Progenitor cell of endocrine pancreas (in vitro differentiated cells): ENCODE measurements around the gene UQCRHL. TPM values are rescaled to one million over a fixed set of nuclear protein-coding genes. Genes with fewer than 3 reads are reported as not detected.
"Not testable (repeated sequence)": the region's sequence is repeated elsewhere in the genome, so short reads cannot be mapped to it uniquely, and the experiment has no call there.

ENCODE experiments used
- DNase-seq: peaks from one replicate; pipeline ENCODE4 v3.0.0; 2021; ENCODE audit warnings: low spot score; ENCODE audit not compliant: unreplicated experiment
- H3K27ac Mint-ChIP-seq: 2 replicates; pipeline ENCODE4 v1.8.0; 2021; ENCODE audit warnings: mild to moderate bottlenecking, moderate library complexity, mixed read lengths
- H3K27me3 Mint-ChIP-seq: 2 replicates; pipeline ENCODE4 v1.8.0; 2021; ENCODE audit warnings: mixed read lengths
- H3K36me3 Mint-ChIP-seq: 2 replicates; pipeline ENCODE4 v1.8.0; 2022; ENCODE audit warnings: mixed read lengths; ENCODE audit not compliant: insufficient read depth
- H3K4me1 Mint-ChIP-seq: 2 replicates; pipeline ENCODE4 v1.8.0; 2021; ENCODE audit warnings: low read depth, mixed read lengths
- H3K4me3 Mint-ChIP-seq: 2 replicates; pipeline ENCODE4 v1.8.0; 2021; ENCODE audit warnings: low read depth, mild to moderate bottlenecking, moderate library complexity, mixed read lengths
- H3K9me3 Mint-ChIP-seq: 2 replicates; pipeline ENCODE4 v1.8.0; 2021; ENCODE audit warnings: low read depth, mixed read lengths
- total RNA-seq: library from RNA; stranded (reverse); gene quantifications from 2 replicates; pipeline ENCODE4 v1.2.1, GENCODE V29; 2021
- TF ChIP-seq, protein P1 (sequence below): fragments of 200-600 bp; sonication (generic); IDR thresholded peaks from one replicate; pipeline ENCODE4 v1.5.0; 2021; ENCODE audit warnings: antibody characterized with exemption, mild to moderate bottlenecking; ENCODE audit not compliant: unreplicated experiment

Gene UQCRHL
- total RNA-seq, 1 donor from 2014 or later: 3.5 TPM

DNA sequence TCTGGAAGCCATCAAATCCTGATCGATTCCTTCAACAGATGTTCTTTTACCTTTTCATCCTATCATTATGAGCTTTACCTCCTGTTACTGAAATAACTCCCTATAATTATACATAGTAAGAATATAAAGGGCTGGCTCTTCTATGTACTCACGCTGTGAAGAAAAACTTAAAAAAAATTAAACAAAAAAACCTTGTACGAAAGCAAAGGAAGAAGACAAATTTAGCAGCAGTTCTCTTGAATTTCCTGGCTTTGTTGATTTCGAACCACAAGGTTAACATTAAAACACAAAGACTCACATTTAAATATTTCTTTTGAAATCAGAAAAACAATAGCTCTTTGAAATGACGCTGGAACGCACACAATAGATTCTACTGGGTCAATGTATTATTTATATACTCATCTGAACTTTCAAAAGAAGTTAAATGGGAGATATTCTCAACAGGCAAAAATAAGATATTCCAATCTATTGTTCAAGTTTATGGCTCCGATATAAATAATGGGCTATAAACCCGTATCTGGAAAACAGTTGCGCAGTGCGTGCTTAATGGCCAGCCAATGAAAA, 26.5 kb upstream of the UQCRHL start:
- H3K4me1 Mint-ChIP-seq: peaks cover 13% of the 10 kb centered on the region
- H3K27ac Mint-ChIP-seq: peak overlapping the region; percentile 100
- H3K4me3 Mint-ChIP-seq: peak overlapping the region; percentile 84
- H3K27me3 Mint-ChIP-seq: no peaks in the 10 kb centered on the region
- peaks cover 5% of the 10 kb centered on the region for H3K9me3 Mint-ChIP-seq
- peaks cover 11% of the 10 kb centered on the region for H3K36me3 Mint-ChIP-seq
- no peak for DNase-seq
- TF ChIP-seq, protein P1, sequence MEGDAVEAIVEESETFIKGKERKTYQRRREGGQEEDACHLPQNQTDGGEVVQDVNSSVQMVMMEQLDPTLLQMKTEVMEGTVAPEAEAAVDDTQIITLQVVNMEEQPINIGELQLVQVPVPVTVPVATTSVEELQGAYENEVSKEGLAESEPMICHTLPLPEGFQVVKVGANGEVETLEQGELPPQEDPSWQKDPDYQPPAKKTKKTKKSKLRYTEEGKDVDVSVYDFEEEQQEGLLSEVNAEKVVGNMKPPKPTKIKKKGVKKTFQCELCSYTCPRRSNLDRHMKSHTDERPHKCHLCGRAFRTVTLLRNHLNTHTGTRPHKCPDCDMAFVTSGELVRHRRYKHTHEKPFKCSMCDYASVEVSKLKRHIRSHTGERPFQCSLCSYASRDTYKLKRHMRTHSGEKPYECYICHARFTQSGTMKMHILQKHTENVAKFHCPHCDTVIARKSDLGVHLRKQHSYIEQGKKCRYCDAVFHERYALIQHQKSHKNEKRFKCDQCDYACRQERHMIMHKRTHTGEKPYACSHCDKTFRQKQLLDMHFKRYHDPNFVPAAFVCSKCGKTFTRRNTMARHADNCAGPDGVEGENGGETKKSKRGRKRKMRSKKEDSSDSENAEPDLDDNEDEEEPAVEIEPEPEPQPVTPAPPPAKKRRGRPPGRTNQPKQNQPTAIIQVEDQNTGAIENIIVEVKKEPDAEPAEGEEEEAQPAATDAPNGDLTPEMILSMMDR: no peak

DNA sequence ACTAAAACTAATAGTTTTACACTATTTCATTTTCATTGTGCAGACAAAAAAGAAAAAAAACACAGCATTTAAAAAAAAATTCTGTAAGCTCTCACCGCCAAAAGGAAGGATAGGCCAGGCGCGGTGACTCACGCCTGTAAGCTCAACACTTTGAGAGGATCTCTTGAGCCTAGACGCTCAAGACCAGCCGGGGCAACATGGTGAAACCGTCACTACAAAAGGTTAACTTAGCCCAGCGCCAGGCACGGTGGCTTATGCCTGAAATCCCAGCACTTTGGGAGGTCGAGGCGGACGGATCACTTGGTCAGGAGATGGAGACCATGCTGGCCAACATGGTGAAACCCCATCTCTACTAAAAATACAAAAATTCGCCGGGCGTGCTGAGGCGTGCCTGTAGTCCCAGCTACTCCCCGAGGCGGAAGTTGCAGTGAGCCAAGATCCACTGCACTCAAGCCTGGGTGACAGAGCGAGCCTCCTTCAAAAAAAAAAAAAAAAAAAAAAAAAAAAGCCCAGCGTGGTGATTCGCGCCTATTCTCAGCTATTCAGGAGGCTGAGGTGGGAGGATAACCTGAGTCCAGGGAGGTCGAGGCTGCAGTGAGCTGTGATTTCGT, 25.7 kb upstream of the UQCRHL start:
- no peak for DNase-seq
- Mint-ChIP-seq H3K4me3 (peak overlapping the region; percentile 84), H3K27ac (peak overlapping the region; percentile 100), H3K27me3 (no peaks in the 10 kb centered on the region), H3K36me3 (peaks cover 11% of the 10 kb centered on the region), H3K4me1 (peaks cover 13% of the 10 kb centered on the region), H3K9me3 (peaks cover 5% of the 10 kb centered on the region)
- TF ChIP-seq, protein P1: no peak

DNA sequence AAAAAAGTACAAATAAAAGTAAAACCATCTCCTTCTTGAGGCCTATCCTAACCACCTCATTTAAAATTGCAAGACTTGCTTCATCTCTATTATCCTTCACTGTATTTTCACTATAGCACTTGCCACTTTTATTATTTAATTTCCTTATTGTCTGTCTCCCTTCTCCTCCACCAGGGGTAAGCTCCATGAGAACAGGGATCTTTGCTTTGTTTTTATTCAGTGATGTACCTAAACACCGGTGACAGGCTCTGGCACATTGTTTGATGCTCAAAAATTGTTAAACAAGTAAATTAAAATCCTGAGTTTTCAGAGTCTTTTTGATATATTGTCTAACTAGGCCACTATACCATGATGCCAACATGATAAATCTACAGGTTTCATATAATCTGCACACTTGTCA, 22.8 kb upstream of the UQCRHL start:
- TF ChIP-seq, protein P1: peak; percentile 8
- H3K9me3 Mint-ChIP-seq: peaks cover 5% of the 10 kb centered on the region
- no peak for DNase-seq
- H3K4me3 Mint-ChIP-seq: no peak overlapping the region
- peaks cover 11% of the 10 kb centered on the region for H3K36me3 Mint-ChIP-seq
- peaks cover 13% of the 10 kb centered on the region for H3K4me1 Mint-ChIP-seq
- no peaks in the 10 kb centered on the region for H3K27me3 Mint-ChIP-seq
- no peak overlapping the region for H3K27ac Mint-ChIP-seq

DNA sequence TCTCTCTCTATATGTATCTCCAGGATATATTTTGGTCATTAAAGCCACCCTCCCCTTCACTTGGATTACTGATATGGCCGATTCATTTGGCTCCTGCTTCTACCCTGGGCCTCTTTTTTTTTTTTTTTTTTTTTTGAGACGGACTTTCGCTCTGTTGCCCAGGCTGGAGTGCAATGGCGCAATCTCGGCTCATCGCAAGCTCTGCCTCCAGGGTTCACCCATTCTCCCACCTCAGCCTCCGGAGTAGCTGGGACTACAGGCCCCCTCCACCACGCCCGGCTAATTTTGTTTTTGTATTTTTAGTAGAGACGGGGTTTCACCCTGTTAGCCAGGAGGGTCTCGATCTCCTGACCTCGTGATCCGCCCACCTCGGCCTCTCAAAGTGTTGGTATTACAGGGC, 21.5 kb upstream of the UQCRHL start:
- DNase-seq, H3K27ac Mint-ChIP-seq, H3K4me3 Mint-ChIP-seq, H3K9me3 Mint-ChIP-seq, H3K27me3 Mint-ChIP-seq: not testable (repeated sequence)
- H3K36me3 Mint-ChIP-seq: peaks cover 11% of the 10 kb centered on the region
- H3K4me1 Mint-ChIP-seq: peaks cover 13% of the 10 kb centered on the region

DNA sequence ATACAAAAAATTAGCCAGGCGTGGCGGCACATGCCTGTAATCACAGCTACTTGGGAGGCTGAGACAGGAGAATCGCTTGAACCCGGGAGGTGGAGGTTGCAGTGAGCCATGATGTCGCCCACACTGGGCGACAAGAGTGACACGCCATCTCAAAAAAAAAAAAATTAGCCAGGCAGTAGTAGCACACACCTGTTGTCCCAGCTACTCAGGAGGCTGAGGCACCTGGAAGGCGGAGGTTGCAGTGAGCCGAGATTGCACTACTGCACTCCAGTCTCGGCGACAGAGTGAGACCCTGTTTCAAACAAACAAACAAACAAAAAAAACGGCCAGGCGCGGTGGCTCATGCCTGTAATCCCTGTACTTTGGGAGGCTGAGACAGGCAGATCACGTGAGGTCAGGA, 20.1 kb upstream of the UQCRHL start:
- H3K4me3 Mint-ChIP-seq, DNase-seq, H3K27me3 Mint-ChIP-seq, H3K36me3 Mint-ChIP-seq, H3K27ac Mint-ChIP-seq, H3K9me3 Mint-ChIP-seq, H3K4me1 Mint-ChIP-seq: not testable (repeated sequence)

DNA sequence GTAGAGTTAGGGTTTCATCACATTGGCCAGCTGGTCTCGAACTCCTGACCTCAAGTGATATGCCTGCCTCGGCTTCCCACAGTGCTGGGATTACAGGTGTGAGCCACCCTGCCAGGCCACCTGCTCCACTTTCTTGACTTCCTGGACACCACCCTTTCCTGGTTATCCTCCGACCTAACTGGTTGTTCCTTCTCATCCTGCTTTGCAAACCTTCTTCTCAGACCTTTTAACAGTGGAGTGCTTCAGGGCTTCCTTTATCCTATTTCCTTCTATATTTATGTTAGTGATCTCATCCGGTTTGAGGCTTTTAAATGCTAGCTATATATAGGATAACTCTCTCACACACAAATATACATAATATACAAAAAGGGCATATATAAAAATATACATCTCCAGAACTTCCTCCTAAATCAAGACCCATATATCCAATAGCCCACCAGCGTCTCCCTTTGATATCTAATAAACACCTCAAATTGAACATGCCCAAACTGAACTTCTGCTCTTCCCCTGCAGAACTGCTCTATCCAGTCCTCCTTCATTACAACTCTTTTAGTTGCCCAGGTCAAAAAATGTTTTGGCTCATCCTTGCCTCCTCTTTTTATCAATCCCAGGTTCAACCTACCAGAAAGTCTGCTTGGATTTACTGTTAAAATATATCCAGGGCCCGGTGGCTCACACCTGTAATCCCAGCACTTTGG, 19.5 kb upstream of the UQCRHL start:
- Mint-ChIP-seq H3K4me1 (peaks cover 9% of the 10 kb centered on the region), H3K36me3 (peaks cover 7% of the 10 kb centered on the region), H3K4me3 (no peak overlapping the region), H3K27me3 (no peaks in the 10 kb centered on the region), H3K27ac (no peak overlapping the region), H3K9me3 (peaks cover 4% of the 10 kb centered on the region)
- no peak for DNase-seq
- TF ChIP-seq, protein P1: no peak
